KMS-11 (cell line): ENCODE data around the gene HIBADH.

Experiments
- H2AFZ ChIP-seq: fragments of 200-600 bp; sonication (generic); 2 replicates; pipeline ENCODE4 v1.6.1; 2016; ENCODE audit warnings: antibody characterized with exemption, mixed run types, low read depth
- H3K27ac ChIP-seq: fragments of 200-600 bp; sonication (generic); 2 replicates; pipeline ENCODE4 v1.6.1; 2016; ENCODE audit warnings: mild to moderate bottlenecking, mixed run types
- H3K27me3 ChIP-seq: fragments of 200-600 bp; sonication (generic); 2 replicates; pipeline ENCODE4 v1.6.1; 2017; ENCODE audit warnings: mild to moderate bottlenecking, low read depth, mixed run types, moderate library complexity; ENCODE audit not compliant: insufficient read depth
- H3K36me3 ChIP-seq: fragments of 200-600 bp; sonication (generic); 2 replicates; pipeline ENCODE4 v1.6.1; 2017; ENCODE audit warnings: mild to moderate bottlenecking, mixed run types; ENCODE audit not compliant: insufficient read depth
- H3K4me1 ChIP-seq: fragments of 200-600 bp; sonication (generic); 2 replicates; pipeline ENCODE4 v1.6.1; 2016; ENCODE audit warnings: mild to moderate bottlenecking, low read depth, mixed run types; ENCODE audit not compliant: poor library complexity, severe bottlenecking
- H3K4me2 ChIP-seq: fragments of 200-600 bp; sonication (generic); 2 replicates; pipeline ENCODE4 v1.7.0; 2016; ENCODE audit warnings: mild to moderate bottlenecking, mixed run types
- H3K4me3 ChIP-seq: fragments of 200-600 bp; sonication (generic); IDR thresholded peaks from 2 replicates; pipeline ENCODE4 v1.6.1; 2017; ENCODE audit warnings: low read depth, low read length, mixed read lengths; ENCODE audit not compliant: insufficient read depth
- H3K79me2 ChIP-seq: fragments of 200-600 bp; sonication (generic); 2 replicates; pipeline ENCODE4 v1.6.1; 2016; ENCODE audit warnings: low read depth, mixed run types; ENCODE audit not compliant: insufficient read depth
- H3K9ac ChIP-seq: fragments of 200-600 bp; sonication (generic); 2 replicates; pipeline ENCODE4 v1.6.1; 2016; ENCODE audit warnings: mild to moderate bottlenecking, mixed run types
- H4K20me1 ChIP-seq: fragments of 200-600 bp; sonication (generic); 2 replicates; pipeline ENCODE4 v1.6.1; 2016; ENCODE audit warnings: mild to moderate bottlenecking, mixed run types; ENCODE audit not compliant: insufficient read depth
- TF ChIP-seq, protein P1 (sequence below): fragments of 200-600 bp; sonication (generic); conservative IDR thresholded peaks from 2 replicates; pipeline ENCODE4 v1.6.1; 2017; ENCODE audit warnings: low read depth, mild to moderate bottlenecking, antibody characterized with exemption, low read length, moderate library complexity, mixed read lengths

Gene HIBADH

DNA sequence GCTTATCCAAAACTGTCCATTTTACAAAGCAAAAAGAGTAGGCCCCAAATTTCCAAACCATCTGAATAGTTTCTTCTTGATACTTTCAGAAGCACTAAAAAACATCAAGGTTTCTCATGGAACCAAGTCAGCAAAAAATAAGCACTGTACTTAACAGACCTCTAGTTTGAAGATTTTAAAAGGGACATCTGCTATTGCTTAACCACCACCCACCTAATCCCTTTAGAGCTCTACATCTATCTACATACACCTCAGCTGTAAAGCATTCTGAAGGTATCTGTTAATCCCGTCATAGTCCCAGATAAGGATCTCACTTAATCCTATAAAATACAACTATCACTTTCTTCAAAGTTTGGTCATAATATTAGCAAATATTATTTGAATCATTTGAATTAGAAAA lies 72.3 kb downstream of the HIBADH start:
- Histone ChIP-seq H3K4me3 (no peak overlapping the region), H3K79me2 (no peaks in the 10 kb centered on the region), H4K20me1 (no peaks in the 10 kb centered on the region), H3K4me1 (no peaks in the 10 kb centered on the region), H2AFZ (no peak overlapping the region), H3K27me3 (no peaks in the 10 kb centered on the region), H3K27ac (no peak overlapping the region), H3K36me3 (no peaks in the 10 kb centered on the region), H3K9ac (no peak overlapping the region), H3K4me2 (no peak overlapping the region)
- TF ChIP-seq, protein P1, sequence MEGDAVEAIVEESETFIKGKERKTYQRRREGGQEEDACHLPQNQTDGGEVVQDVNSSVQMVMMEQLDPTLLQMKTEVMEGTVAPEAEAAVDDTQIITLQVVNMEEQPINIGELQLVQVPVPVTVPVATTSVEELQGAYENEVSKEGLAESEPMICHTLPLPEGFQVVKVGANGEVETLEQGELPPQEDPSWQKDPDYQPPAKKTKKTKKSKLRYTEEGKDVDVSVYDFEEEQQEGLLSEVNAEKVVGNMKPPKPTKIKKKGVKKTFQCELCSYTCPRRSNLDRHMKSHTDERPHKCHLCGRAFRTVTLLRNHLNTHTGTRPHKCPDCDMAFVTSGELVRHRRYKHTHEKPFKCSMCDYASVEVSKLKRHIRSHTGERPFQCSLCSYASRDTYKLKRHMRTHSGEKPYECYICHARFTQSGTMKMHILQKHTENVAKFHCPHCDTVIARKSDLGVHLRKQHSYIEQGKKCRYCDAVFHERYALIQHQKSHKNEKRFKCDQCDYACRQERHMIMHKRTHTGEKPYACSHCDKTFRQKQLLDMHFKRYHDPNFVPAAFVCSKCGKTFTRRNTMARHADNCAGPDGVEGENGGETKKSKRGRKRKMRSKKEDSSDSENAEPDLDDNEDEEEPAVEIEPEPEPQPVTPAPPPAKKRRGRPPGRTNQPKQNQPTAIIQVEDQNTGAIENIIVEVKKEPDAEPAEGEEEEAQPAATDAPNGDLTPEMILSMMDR: no peak

DNA sequence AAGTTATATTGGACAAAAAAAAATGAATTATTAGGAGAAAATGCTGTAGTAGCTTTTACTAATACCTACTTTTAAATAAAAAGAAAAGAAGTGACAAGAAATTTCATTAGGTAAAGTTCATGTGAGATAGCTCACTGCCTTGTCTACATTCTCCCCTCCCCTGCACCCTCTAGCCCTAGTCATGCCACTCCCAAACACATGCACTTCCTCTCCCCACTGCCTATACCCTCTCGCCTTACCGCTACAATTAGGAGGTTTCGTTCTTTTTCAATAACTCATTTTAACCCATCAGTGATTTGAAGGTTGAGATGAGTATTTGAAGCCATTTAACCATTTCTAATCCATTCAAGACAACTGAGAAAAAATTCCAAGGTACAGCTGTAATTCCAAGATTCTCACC lies 75.3 kb downstream of the HIBADH start:
- H3K36me3 ChIP-seq: no peaks in the 10 kb centered on the region
- H3K27me3 ChIP-seq: no peaks in the 10 kb centered on the region
- H2AFZ ChIP-seq: no peak overlapping the region
- no peak overlapping the region for H3K9ac ChIP-seq
- no peak overlapping the region for H3K4me3 ChIP-seq
- H3K27ac ChIP-seq: no peak overlapping the region
- TF ChIP-seq, protein P1: no peak
- no peaks in the 10 kb centered on the region for H4K20me1 ChIP-seq
- H3K79me2 ChIP-seq: no peaks in the 10 kb centered on the region
- H3K4me1 ChIP-seq: no peaks in the 10 kb centered on the region
- H3K4me2 ChIP-seq: no peak overlapping the region

DNA sequence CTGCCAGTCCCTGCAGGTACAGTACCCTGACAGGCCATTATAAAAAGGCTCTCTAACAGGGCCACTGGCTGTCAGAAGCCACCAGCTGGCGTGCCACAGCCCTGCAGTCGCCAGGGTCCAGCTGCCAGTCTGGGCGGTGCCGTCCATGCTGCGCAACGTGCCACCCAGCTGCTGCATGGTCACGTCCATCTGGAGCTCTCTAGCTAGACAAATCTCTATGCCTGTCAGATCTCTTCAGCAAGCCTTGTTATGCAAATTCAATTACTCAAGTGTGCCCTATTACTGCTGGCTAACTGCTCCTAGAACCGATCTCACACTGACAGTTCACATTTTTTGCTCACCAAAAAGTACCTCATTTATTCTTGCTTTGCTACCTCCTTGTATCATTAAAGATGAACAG lies 75.9 kb downstream of the HIBADH start:
- H3K9ac ChIP-seq: no peak overlapping the region
- no peak overlapping the region for H3K4me2 ChIP-seq
- H4K20me1 ChIP-seq: no peaks in the 10 kb centered on the region
- H3K79me2 ChIP-seq: no peaks in the 10 kb centered on the region
- TF ChIP-seq, protein P1: no peak
- no peaks in the 10 kb centered on the region for H3K36me3 ChIP-seq
- H3K27me3 ChIP-seq: no peaks in the 10 kb centered on the region
- H3K4me1 ChIP-seq: no peaks in the 10 kb centered on the region
- H2AFZ ChIP-seq: no peak overlapping the region
- H3K4me3 ChIP-seq: no peak overlapping the region
- no peak overlapping the region for H3K27ac ChIP-seq

DNA sequence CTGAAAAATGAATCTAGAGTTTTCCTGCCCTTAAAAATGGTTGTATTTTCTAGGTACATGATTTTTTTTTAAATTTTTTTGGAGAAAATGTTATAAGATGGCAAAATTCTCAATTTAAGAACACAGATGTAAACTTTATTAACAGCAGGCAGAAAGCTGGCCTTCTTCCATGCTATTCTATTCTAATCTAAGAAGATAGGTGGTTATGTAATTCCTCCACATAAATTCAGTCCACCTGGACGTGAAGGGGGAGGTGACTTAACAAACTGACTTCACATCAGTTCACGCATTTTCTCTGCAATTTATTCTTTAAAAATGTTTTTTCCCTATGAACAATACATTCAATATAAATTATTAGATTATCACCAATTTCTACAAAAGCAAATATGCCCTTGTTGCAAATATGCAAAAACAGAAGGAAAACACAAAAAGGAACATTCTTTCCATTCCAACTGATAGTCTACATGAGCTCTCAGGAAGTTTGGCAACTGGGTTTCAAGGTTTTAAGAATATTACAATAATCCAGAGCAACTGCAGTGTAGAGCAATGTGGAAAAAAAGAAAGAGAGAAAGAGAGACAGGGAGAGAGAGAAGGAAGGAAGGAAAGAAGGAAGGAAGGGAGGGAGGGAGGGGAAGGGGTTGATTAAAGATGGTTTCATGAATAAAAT lies 76.8 kb downstream of the HIBADH start:
- H3K4me1 ChIP-seq: no peaks in the 10 kb centered on the region
- no peaks in the 10 kb centered on the region for H3K79me2 ChIP-seq
- H3K27ac ChIP-seq: no peak overlapping the region
- no peaks in the 10 kb centered on the region for H4K20me1 ChIP-seq
- TF ChIP-seq, protein P1: no peak
- H3K4me2 ChIP-seq: no peak overlapping the region
- H3K27me3 ChIP-seq: no peaks in the 10 kb centered on the region
- no peak overlapping the region for H2AFZ ChIP-seq
- H3K4me3 ChIP-seq: no peak overlapping the region
- no peaks in the 10 kb centered on the region for H3K36me3 ChIP-seq
- no peak overlapping the region for H3K9ac ChIP-seq
